ENCODE results near the gene KYAT1. TPM values are rescaled to one million over a fixed set of nuclear protein-coding genes. Genes with fewer than 3 reads are reported as not detected.

KYAT1 gene
- total RNA-seq, 4 donors from 2014 or later, result 1.6 to 3.5 TPM; not detected in 2

DNA sequence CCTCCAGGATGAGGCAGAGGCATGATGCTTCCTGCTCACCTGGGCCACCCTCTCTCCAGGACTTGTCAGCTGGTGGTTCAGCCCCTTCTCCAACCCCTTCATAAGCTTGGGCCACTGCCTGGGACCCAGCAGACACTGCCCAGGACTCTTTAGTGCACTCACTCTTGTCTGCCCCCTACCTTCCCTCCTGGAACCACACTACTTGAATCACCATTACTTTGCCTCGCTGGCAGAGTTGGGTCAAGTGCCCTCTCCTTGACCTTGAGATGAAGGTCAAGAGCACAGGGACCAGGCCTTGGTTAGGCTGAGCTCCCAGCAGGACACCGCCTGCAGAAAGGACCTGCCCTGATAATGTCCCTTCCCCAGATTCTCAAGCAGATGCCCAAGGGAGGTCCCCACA lies 71.9 kb downstream of the KYAT1 start:
- WGBS, 2 donors (ENCODE audit: low coverage in 1 of 2), result 91% methylated on average over 2 of the region's 2 CpGs; no CpG with 5 or more reads in 1 of the 2 donors
- H3K9me3 ChIP-seq, result no peaks in the 10 kb centered on the region
- in situ Hi-C loops (cut with MboI; ENCODE audit: low pct_ligation_motif_present in 1 of 4, low pct_unique_long_range_greater_than_20kb in 1 of 4, low sequenced_read_pairs in 3 of 4), result no loop called here

DNA sequence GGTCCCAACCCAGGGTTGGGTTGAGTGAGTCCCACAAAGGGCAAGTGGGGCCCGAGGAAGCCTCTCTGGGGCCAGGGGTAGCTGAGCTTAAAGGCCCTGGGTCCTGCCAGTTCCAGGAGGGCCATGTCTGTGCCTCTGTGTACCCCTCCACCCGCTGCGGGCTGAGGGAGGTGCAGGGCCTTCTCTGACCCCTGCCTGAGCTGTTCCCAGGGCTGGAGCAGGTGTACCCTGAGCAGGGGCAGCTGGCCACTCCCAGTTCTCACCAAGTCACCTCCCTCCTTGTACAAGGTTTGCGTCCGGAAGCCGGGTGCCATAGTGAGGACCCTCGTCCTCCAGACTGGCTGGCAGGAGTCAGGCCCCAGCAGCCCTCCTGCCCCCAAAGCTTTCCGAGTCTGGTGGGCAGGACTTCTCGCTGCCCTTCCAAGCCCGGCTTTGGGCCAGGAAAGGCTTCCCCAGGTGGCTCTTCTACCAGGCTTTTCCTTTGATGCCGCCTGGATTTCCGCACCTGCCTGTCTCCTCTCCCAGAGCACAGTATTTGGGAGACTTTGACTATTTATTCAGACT lies 72.6 kb downstream of the KYAT1 start:
- 95% methylated on average over 12 of the region's 12 CpGs; no CpG with 5 or more reads in 1 of the 2 donors for WGBS, 2 donors (ENCODE audit: low coverage in 1 of 2)
- Histone ChIP-seq H3K36me3 (peaks cover 0 to 21% (median 1%) of the 10 kb centered on the region in 4 donors), H3K27ac (no peak overlapping the region), H3K9me3 (no peaks in the 10 kb centered on the region), H3K4me1 (no peaks in the 10 kb centered on the region), H3K27me3 (no peaks in the 10 kb centered on the region), H3K4me3 (no peak overlapping the region)
- in situ Hi-C loops (cut with MboI; ENCODE audit: low pct_ligation_motif_present in 1 of 4, low pct_unique_long_range_greater_than_20kb in 1 of 4, low sequenced_read_pairs in 3 of 4) (no loop called here), intact Hi-C loops (cut with DNase I; ENCODE audit: low total_unique reads) (no loop called here)
- no peak for DNase-seq
- TF ChIP-seq, protein P1, sequence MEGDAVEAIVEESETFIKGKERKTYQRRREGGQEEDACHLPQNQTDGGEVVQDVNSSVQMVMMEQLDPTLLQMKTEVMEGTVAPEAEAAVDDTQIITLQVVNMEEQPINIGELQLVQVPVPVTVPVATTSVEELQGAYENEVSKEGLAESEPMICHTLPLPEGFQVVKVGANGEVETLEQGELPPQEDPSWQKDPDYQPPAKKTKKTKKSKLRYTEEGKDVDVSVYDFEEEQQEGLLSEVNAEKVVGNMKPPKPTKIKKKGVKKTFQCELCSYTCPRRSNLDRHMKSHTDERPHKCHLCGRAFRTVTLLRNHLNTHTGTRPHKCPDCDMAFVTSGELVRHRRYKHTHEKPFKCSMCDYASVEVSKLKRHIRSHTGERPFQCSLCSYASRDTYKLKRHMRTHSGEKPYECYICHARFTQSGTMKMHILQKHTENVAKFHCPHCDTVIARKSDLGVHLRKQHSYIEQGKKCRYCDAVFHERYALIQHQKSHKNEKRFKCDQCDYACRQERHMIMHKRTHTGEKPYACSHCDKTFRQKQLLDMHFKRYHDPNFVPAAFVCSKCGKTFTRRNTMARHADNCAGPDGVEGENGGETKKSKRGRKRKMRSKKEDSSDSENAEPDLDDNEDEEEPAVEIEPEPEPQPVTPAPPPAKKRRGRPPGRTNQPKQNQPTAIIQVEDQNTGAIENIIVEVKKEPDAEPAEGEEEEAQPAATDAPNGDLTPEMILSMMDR (IDR thresholded peaks at IDR 0.05), result no peak

More for the DNA sequence above, 71.9 kb downstream of the KYAT1 start:
- no peak for DNase-seq
- TF ChIP-seq POLR2A (IDR thresholded peaks at IDR 0.05) (no peak), POLR2AphosphoS5 (IDR thresholded peaks at IDR 0.05) (no peak), EP300 (IDR thresholded peaks at IDR 0.05; ENCODE audit: low read depth) (no peak)
- TF ChIP-seq, protein P1 (IDR thresholded peaks at IDR 0.05), result no peak
- Histone ChIP-seq H3K4me1 (no peaks in the 10 kb centered on the region), H3K4me3 (no peak overlapping the region), H3K36me3 (peaks cover 0 to 20% (median 0%) of the 10 kb centered on the region in 4 donors), H3K27ac (no peak overlapping the region), H3K27me3 (no peaks in the 10 kb centered on the region)
- intact Hi-C loops (cut with DNase I; ENCODE audit: low total_unique reads), result no loop called here

DNA sequence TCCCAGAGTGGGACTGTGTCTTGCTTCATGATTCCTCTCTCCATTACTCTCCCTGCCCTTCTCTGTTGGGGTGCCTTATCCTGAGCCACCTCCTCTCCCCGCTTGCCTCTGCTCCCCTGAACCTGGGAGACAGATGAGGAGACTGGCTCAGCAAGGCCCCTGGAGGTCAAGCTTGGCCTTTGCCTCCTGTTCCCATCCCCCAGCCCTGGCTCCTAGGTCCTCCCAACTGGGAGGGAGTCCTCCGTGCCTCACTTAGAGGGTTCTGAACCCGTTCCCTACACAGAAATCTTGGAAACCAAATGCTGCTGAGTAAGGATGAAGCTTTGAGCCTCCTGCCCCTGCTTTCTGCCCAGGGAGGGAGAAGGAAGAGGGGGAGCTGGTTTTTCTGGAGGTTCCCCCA lies 73.2 kb downstream of the KYAT1 start:
- H3K27ac ChIP-seq, result no peak overlapping the region
- H3K4me1 ChIP-seq, result no peaks in the 10 kb centered on the region
- no peaks in the 10 kb centered on the region for H3K9me3 ChIP-seq
- no peak overlapping the region for H3K4me3 ChIP-seq
- intact Hi-C loops (cut with DNase I; ENCODE audit: low total_unique reads), result no loop called here
- TF ChIP-seq, protein P1 (IDR thresholded peaks at IDR 0.05), result no peak
- TF ChIP-seq EP300 (IDR thresholded peaks at IDR 0.05; ENCODE audit: low read depth) (no peak), POLR2A (IDR thresholded peaks at IDR 0.05) (no peak), POLR2AphosphoS5 (IDR thresholded peaks at IDR 0.05) (no peak)
- WGBS, 2 donors (ENCODE audit: low coverage in 1 of 2), result 92% methylated on average over 3 of the region's 3 CpGs; no CpG with 5 or more reads in 1 of the 2 donors
- H3K36me3 ChIP-seq, result peaks cover 0 to 26% (median 4%) of the 10 kb centered on the region in 4 donors
- H3K27me3 ChIP-seq, result no peaks in the 10 kb centered on the region
- in situ Hi-C loops (cut with MboI; ENCODE audit: low pct_ligation_motif_present in 1 of 4, low pct_unique_long_range_greater_than_20kb in 1 of 4, low sequenced_read_pairs in 3 of 4), result no loop called here
- DNase-seq, result no peak

DNA sequence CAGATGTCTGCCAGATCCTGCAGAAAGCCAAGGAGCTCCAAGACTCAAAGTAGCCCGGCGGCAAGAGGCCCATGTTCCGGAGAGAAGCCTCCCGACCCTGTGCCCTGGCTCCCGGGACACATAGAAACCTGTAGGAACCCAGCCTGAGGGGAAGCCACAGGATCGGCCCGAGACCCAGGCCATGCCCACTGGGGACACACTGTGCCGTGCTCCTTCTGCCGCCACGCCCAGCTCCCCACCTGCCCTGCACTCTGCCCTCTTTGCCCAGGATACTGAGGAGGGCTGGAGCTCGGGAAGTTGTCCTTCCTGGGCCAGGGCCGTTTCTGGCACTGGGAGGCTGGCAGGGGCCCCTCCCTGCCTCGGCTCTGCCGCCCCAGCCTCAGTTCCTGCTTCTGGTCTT lies 73.9 kb downstream of the KYAT1 start:
- H3K36me3 ChIP-seq, result peaks cover 0 to 31% (median 7%) of the 10 kb centered on the region in 4 donors
- in situ Hi-C loops (cut with MboI; ENCODE audit: low pct_ligation_motif_present in 1 of 4, low pct_unique_long_range_greater_than_20kb in 1 of 4, low sequenced_read_pairs in 3 of 4) (no loop called here), intact Hi-C loops (cut with DNase I; ENCODE audit: low total_unique reads) (no loop called here)
- 84% methylated on average over 14 of the region's 14 CpGs; no CpG with 5 or more reads in 1 of the 2 donors for WGBS, 2 donors (ENCODE audit: low coverage in 1 of 2)
- DNase-seq, result no peak
- no peaks in the 10 kb centered on the region for H3K4me1 ChIP-seq
- no peaks in the 10 kb centered on the region for H3K27me3 ChIP-seq
- no peak overlapping the region for H3K27ac ChIP-seq
- H3K9me3 ChIP-seq, result no peaks in the 10 kb centered on the region
- no peak overlapping the region for H3K4me3 ChIP-seq
- TF ChIP-seq POLR2A (IDR thresholded peaks at IDR 0.05), result no peak
- TF ChIP-seq EP300 (IDR thresholded peaks at IDR 0.05; ENCODE audit: low read depth), result no peak
- TF ChIP-seq, protein P1 (IDR thresholded peaks at IDR 0.05), result no peak
- no peak for TF ChIP-seq POLR2AphosphoS5 (IDR thresholded peaks at IDR 0.05)
